NOMO-1 (cell line): ENCODE data around the gene CACNA1C.

Source experiments
- DNase-seq, 2 experiments: peaks; one replicate each; lab custom pipeline; 2025; ENCODE audit not compliant: unreplicated experiment in 2 of 2; lab: John Stamatoyannopoulos, UW

Gene CACNA1C

GRCh38 chr12:2136901-2137300 is 84.1 kb downstream of the CACNA1C start:
- DNase-seq = no peak

GRCh38 chr12:2137711-2138110 is 84.9 kb downstream of the CACNA1C start:
- no peak for DNase-seq

DNA sequence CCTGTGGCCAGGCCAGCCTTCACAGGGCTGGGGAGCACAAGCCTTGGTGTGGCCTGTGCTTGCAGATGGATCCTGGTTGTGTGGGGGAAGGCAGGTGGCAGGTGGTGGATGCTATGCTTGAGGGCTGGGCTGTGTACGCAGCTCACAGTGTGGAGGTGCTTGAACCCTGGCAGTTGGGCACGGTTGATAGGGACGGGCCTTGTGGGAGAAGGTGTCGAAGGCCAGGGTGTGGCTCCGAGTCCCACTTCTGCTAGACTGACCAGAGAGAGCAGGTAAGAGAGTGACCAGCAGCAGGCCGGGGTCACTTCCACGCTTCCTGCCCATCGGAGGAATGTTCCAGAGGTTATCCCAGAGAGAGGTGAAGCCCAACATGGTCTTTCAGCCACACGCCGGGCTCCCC is 85.5 kb downstream of the CACNA1C start:
- DNase-seq = no peak

GRCh38 chr12:2138871-2139308 is 86.1 kb downstream of the CACNA1C start:
- no peak for DNase-seq

- DNase-seq = no peak
Observed at GRCh38 chr12:2139651-2140050, 86.9 kb downstream of the CACNA1C start.

DNA sequence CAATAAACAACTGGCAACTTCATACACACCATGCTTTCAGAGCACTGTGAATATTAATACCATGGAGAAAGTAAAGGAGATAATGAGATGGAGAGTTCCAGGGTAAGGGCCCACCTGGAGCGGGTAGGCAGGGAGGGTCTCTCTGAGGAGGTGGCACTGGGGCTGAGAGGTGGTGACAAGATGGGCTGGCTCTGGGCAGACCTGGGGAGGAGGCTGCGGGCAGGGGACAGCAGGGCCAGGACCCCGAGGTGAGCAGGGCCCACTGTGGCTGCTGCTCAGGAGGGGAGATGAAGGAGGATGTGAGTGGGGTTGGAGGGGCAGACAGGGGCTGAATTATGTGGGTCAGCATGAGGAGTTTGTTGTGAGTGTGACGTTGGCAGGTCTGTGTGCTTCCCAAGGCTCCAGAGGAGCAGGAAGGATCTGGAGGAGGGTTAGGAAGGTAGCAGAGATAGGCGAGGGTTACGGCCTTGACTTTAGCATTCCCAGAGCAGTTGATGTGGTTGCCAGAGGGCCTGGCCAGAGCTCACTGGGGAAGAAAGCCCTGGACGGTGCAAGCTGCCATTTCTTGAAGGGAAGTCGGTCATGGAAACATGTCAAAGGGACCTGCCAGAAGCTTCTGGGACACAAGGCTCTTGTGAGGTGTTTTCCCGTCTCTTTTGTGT is 88.2 kb downstream of the CACNA1C start:
- no peak for DNase-seq

DNA sequence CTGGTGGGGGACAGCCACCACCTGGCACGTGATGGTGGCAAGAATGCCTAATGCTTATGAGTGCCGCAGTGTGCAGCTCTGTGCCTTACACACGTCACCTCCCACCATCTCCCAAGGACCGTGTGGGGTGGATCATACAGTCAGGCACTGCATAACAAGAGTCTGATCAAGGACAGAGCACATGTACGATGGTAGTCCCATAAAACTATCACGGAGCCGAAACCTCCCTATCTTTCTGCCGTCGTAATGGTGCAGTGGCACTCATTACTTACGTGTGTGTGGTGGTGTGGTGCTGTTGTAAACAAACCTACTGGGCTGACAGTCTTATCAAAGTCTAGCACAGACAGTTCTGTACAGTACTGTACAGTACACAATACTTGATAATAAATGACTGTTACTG is 89.3 kb downstream of the CACNA1C start:
- no peak for DNase-seq

GRCh38 chr12:2144951-2145350 is 92.2 kb downstream of the CACNA1C start:
- no peak for DNase-seq

DNA sequence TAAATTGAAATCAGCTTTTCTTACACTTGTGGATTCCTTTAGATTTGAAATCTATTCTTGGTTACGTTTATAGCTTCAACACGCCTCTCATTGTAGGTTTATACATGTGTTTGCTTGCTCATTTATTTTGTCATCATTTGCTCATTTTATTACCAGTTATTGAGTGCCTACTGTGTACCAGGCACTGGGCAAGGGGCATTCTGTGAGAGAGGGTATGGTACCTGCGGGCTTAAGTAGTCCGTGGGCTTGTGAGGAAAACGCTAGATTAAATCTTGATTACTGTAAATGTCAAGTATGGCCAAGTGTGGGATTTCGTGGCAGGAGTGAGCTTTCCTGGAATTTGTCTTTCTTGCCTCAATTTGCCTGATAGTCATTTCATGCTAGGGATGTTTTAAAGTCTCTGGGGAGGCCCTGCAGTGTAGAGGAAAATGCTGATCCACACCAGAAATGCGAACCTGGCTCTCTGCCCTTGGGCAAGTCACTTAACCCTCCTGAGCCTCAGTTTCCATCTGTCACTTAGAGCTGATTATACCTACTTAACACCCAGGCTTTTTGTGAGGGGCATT is 92.7 kb downstream of the CACNA1C start:
- no peak for DNase-seq

GRCh38 chr12:2147335-2147734 is 94.5 kb downstream of the CACNA1C start:
- DNase-seq = no peak

- no peak for DNase-seq
Observed at GRCh38 chr12:2149091-2149490, 96.3 kb downstream of the CACNA1C start.

DNA sequence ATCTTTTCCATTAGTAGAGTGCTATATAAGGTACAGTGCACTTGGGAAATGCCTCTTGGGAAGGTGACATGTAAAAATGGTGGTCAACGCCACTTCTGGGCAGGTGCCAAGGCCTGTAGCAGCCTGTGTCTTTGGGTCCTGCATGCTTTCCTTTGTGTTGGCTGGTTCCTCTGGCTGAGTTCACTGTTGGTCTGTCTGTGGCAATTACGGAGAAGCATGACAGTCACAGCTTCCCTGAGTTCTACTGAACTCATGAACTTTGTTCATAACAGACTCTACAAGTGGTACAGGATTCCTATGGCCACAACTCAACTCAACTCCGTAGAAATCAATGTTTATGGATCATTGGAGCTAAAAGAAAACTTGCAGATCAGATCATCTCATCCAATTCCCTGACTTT is 98.0 kb downstream of the CACNA1C start:
- no peak for DNase-seq

GRCh38 chr12:2151391-2151790 is 98.6 kb downstream of the CACNA1C start:
- no peak for DNase-seq

GRCh38 chr12:2152134-2152533 is 99.3 kb downstream of the CACNA1C start:
- DNase-seq = no peak

GRCh38 chr12:2154050-2154449 is 101.3 kb downstream of the CACNA1C start:
- DNase-seq = no peak

- DNase-seq = no peak
Observed at GRCh38 chr12:2154521-2154920, 101.7 kb downstream of the CACNA1C start.

- no peak for DNase-seq
Observed at GRCh38 chr12:2156333-2156732, 103.5 kb downstream of the CACNA1C start.

DNA sequence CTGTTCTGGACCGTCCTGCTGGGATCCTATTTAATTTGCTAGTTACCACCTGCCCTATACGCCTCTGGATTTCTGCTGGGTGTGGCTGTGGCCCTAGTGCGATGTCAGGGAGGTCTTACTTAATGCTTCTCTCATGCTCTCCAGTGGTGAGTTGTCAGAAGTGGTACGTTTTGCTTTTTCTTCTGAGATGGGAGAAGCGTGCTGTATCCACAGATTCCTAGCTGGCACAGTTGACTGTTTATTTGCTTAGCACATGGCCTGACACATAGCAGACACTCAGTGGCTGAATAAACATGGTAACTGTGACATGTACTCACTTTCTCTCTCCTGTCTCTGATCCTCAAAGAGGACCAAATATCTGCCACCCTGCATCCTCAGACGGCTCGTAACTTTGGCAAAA is 107.3 kb downstream of the CACNA1C start:
- DNase-seq = no peak

DNA sequence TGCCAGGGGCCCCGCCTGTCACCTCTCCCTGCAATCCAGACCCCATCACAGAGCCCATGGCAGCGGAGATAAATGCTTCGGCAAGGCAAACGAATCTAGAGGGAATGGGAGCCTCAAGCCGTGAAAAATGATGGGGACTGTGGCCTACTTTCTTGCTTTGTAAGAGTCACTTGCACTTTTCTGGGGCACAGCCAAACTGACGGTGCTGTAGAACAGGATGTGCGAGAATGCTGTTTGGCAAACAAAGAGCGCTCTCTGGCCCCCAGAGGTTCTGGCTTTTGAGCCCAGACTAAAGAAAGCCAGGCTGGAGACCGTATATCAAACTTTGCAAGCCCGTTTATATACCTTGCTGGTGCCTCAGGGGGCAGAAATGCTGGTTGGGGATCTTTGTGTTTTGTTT is 108.7 kb downstream of the CACNA1C start:
- DNase-seq = no peak

DNA sequence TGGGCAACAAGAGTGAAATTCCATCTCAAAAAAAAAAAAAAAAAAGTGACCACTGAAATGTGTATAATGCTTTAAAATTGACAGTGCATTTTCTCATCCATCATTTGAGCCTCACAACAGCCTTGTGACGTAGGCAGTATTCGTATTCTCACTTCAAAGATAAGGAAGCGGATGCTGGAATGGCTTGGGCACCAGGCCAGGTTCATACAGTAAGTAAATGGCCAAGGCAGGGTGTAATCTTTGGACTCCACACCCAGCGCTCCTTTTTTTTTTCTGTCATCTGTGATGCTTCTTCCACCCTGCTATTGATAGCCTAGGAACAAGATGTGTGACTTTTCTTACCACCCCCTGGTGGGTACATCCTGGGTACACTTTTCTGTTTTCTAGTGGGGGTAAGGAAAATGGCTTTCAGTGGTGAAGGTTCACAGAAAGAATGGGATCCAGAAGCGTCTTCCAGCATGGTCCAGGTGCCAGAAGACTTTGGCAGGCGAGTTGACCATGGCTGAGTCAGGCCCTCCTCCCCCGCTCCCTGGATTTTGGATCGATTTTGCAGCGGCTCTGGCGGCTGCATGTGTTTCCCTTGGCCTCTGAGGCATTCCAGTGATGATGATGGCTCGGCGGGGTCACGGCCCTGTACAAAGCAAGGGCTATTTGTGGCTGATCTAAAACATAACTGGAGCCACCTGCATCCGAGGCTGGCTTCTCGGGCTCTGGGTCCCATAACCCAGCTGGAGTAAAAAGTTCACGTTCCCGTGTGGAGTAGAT is 110.6 kb downstream of the CACNA1C start:
- no peak for DNase-seq

DNA sequence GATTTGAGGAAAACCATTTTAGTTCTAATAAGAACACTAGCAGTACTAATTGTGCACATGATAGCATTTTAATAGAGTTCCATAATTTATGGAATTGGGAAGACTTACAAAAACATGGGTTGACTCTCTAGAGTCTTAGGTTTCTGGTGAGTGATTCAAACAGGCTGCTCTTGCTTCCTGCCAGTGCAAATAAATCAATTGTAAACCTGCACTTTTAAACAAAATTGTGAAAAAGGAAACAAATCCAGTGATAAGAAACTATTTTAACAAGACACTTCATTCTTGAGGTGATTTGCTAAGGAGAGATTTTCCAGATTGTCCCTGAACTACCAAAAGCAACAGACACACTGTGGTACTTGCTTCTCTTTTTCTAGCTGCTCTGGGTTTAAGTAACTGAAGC is 112.2 kb downstream of the CACNA1C start:
- no peak for DNase-seq

GRCh38 chr12:2165927-2166326 is 113.1 kb downstream of the CACNA1C start:
- DNase-seq = no peak
